ENCODE measurements around the gene OR4C13.

- TF ChIP-seq, protein P1, sequence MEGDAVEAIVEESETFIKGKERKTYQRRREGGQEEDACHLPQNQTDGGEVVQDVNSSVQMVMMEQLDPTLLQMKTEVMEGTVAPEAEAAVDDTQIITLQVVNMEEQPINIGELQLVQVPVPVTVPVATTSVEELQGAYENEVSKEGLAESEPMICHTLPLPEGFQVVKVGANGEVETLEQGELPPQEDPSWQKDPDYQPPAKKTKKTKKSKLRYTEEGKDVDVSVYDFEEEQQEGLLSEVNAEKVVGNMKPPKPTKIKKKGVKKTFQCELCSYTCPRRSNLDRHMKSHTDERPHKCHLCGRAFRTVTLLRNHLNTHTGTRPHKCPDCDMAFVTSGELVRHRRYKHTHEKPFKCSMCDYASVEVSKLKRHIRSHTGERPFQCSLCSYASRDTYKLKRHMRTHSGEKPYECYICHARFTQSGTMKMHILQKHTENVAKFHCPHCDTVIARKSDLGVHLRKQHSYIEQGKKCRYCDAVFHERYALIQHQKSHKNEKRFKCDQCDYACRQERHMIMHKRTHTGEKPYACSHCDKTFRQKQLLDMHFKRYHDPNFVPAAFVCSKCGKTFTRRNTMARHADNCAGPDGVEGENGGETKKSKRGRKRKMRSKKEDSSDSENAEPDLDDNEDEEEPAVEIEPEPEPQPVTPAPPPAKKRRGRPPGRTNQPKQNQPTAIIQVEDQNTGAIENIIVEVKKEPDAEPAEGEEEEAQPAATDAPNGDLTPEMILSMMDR (conservative IDR thresholded peaks at IDR 0.05; ENCODE audit: low read length) = no peak
- TF ChIP-seq EZH2phosphoT487 (IDR thresholded peaks at IDR 0.05; ENCODE audit: borderline replicate concordance) = no peak
Observed at GRCh38 chr11:49952091-49952490, at the start of gene OR4C13.
